Measurements from ENCODE around the gene UPF3B. TPM values are rescaled to one million over a fixed set of nuclear protein-coding genes. Genes with fewer than 3 reads are reported as not detected.
A peak's percentile ranks its signal among the peaks of the same experiment; 100 is the strongest.
"Not testable (repeated sequence)": the region's sequence is repeated elsewhere in the genome, so short reads cannot be mapped to it uniquely, and the experiment has no call there.

Gene UPF3B, protein sequence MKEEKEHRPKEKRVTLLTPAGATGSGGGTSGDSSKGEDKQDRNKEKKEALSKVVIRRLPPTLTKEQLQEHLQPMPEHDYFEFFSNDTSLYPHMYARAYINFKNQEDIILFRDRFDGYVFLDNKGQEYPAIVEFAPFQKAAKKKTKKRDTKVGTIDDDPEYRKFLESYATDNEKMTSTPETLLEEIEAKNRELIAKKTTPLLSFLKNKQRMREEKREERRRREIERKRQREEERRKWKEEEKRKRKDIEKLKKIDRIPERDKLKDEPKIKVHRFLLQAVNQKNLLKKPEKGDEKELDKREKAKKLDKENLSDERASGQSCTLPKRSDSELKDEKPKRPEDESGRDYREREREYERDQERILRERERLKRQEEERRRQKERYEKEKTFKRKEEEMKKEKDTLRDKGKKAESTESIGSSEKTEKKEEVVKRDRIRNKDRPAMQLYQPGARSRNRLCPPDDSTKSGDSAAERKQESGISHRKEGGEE
- 2.5 and 5.7 TPM in 2 replicates for total RNA-seq (2014; rRNA removed; shearing (Covaris generic))

DNA sequence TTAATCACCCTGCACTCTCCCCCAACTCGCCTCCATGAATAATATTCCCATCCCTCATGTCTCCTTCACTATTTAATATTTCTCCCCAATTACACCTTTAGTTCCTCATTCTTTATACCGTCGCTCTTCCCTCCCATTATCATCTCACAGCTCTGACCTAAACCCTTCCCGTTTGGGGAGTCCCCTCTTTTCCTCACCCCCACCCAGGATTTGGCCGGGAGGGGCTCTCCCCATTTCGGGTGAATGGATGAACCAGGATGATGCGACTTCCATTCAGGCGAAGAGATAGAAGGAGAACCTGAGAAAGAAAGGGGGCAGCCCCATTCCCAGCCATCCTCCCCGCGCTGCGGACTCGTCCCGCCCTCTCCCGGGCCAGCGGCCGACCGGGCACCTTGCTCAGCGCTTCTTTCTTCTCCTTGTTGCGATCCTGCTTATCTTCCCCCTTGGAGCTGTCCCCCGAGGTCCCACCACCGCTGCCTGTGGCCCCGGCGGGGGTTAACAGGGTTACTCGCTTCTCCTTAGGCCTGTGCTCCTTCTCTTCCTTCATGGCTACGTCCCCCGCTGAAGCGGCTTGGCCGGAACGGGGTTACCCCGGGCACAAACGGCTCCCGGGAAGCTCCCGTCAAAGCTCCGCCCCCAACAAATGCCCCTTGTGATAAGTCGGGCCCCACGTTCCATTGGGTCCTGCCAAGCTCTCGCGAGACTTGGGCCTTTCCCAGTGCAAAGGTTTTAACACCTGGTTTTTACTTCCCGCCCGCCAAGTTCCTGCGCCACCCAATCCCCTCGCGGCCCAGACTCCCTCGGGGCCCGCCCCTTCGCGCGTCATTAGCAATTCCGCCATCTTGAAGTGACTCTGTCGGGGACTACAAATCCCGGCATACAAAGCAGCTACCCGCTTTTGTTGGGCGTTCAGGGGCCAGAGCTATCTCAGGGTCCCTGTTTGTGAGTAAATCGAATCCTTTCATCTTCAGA is at the start of gene UPF3B:
UPF3B (minus strand) TSS at position 582 of the 972 bp plus-strand sequence; CDS start at position 547, 35 bp downstream.
- in situ Hi-C loops (cut with HindIII; ENCODE audit: low sequenced_read_pairs) = no loop called here
- peak; percentile 98 for DNase-seq (ENCODE audit: low spot score)

DNA sequence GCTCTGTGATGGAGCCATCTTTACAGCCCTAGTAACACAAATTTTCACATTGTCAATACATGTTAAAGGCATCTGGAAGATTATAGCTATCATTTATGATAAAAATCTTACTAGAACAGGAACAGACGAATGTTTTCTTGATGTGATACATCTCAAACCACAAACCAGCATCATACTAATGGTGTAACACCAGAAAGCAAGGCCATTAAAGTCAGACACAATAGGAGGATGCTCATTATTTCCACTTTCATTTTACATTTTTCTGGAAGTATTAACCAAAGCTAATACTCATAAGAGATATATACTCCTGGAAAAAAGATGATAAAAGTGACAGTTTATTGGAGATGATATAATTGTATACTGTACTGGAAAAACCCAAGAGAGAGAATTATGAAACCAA is 48.2 kb upstream of the UPF3B start:
- no peak for DNase-seq (ENCODE audit: low spot score)
- in situ Hi-C loops (cut with HindIII; ENCODE audit: low sequenced_read_pairs) = no loop called here

DNA sequence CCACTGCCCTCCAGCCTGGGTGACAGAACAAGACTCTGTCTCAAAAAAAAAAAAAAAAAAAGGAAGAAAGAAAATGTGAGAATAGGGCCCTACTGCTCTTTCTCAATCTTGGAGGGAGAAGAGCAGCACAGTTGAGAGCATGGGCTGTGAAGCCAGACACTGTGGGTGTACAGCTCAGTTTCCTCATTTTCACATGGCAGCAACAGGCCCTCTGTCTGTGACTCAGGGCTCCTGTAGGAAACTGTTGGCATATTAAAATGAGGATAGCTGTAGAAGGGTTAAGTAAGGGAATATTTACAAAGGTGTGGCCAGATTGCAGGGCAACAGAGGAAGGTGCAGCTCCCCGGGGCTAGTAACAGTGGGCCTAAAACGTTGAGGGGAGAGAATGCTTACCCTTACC is 46.4 kb upstream of the UPF3B start:
- in situ Hi-C loops (cut with HindIII; ENCODE audit: low sequenced_read_pairs) = no loop called here

DNA sequence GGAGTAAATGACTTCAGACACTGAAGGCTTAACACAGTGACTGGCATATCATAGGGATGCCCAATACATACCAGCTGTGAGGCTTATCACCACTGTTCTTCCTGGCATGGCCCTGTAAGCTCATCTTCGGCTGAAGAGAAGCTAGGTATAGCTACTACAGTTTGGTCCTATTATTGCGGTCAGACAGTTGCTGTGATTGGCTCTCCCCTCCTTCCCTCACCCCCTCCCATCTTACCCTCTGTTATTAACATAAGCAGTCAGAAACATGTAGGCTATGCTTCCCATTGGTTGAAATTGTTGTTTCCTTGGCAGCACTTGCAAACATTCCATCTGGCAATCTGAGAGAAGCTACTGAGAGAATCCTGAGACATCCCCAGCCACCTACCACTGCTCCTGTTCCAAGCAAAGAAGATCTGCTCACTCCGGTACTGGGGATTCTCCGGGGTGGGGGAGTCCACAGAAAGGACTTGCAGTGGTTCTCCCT is 43.1 kb upstream of the UPF3B start, which contains the start of gene AKAP14:
AKAP14 (plus strand) TSS at position 51 of the 484 bp plus-strand sequence. CDS start 7,331 bp downstream, outside the sequence.
- in situ Hi-C loops (cut with HindIII; ENCODE audit: low sequenced_read_pairs) = no loop called here
- DNase-seq (ENCODE audit: low spot score) = peak; percentile 28

More for the DNA sequence above, 46.4 kb upstream of the UPF3B start:
- DNase-seq (ENCODE audit: low spot score) = no peak

DNA sequence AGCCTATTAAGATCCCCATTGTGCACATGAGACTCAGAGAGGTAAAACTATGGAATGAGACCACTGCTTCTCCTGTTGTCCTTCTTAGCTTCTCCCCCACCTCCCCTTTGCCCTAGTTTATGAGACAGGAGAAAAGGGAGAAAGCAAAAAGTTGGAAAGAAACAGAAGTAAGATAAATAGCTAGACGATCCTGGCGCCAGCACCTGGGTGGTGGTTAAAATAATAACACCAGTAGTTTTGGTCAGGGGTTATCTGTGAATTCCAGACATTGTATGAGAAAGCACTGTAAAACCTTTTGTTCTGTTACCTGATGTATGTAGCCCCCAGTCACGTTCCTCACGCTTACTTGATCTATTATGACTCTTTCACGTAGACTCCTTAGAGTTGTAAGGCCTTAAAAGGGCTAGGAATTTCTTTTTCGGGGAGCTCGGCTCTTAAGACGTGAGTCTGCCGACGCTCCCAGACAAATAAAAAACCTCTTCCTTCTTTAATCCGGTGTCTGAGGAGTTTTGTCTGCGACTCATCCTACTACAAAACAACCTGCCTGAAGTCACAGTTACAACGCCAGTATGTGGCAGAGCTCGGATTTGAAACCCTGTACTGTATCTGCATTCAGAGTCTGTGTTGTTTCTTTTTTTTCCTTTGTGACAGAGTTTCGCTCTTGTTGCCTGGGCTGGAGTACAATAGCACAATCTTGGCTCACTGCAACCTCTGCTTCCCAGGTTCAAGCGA is 39.4 kb upstream of the UPF3B start:
- in situ Hi-C loops (cut with HindIII; ENCODE audit: low sequenced_read_pairs); DNase-seq (ENCODE audit: low spot score): not testable (repeated sequence)

DNA sequence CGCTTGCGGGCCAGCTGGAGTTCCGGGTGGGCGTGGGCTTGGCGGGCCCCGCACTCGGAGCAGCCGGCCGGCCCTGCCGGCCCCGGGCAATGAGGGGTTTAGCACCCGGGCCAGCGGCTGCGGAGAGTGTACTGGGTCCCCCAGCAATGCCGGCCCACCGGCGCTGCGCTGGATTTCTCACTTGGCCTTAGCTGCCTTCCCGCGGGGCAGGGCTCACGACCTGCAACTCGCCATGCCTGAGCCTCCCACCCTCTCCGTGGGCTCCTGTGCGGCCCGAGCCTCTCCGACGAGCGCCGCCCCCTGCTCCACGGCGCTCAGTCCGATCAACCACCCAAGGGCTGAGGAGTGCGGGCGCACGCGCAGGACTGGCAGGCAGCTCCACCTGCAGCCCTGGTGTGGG is 37.9 kb upstream of the UPF3B start:
- in situ Hi-C loops (cut with HindIII; ENCODE audit: low sequenced_read_pairs); DNase-seq (ENCODE audit: low spot score): not testable (repeated sequence)

DNA sequence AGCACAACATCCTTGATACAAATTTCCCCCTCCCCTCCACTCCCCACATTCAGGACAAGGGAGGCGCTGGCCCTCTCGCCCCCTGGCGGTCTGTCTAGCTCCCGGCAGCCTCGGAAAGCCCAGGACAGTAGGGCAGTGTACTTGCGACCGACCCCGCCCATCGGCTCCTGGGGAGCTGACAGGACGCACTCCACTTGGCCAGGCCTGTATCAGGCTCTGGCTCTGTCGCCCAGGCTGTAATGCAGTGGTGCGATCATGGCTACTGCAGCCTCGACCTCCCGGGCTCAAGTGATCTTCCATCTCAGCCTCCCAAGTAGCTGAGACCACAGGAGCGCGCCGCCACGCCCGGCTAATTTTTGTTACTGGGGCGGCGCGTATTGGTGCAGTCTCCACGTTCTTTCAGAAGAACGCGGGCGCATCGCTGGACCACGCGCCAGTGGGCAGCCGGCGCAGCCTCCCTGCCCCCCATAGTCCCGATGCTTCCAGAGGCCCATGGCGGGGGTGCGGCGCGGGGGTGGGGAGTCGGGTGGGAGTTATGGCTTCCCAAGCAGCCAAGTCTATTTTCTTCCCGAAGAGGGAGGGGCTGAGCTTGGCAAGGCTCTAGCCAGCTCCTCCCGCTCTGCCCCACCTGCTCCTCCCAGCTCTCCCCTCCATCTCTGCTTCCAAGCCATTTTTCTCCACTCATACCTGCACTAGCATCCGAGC is 35.1 kb upstream of the UPF3B start:
- in situ Hi-C loops (cut with HindIII; ENCODE audit: low sequenced_read_pairs) = no loop called here
- peak; percentile 37 for DNase-seq (ENCODE audit: low spot score)

DNA sequence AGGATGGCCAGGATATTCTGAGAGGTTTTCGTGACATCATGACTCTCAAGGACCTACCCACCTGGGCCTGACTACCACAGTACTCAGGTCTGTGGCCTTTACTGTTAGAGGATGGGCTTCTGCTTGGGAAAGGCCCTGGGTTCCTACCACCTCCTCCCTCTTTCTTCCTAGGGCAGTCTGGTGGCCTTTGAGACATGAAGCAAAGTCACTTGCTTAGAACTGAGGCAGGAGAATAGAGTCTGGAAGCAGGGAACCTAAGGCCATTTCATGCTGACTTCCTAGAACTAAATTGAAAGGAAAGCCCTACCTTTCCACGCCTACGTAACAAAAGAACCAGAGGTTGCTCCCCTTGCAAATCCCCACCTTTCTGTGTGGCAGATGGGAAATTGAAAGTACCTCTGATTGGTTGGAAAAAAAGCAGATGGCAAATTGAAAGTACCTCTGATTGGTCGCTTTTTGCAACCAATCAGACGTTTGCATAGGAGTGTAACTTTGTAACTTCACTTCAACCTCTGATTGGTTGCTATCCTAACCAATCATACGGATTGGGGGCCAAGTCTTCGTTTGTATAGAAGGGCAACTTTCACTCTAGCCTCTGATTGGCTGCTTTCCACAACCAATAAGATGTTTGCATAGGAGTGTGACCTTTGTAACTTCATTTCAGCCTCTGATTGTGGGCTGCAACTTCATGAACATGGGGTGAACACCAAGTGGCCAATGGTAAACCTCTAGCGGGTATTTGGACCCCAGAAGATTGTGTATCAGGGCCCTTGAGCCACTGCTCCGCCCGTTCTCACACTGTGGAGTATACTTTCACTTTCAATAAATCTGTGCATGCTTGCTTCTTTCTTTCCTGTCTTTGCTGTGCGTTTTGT is 33.0 kb upstream of the UPF3B start:
- in situ Hi-C loops (cut with HindIII; ENCODE audit: low sequenced_read_pairs) = no loop called here
- no peak for DNase-seq (ENCODE audit: low spot score)

DNA sequence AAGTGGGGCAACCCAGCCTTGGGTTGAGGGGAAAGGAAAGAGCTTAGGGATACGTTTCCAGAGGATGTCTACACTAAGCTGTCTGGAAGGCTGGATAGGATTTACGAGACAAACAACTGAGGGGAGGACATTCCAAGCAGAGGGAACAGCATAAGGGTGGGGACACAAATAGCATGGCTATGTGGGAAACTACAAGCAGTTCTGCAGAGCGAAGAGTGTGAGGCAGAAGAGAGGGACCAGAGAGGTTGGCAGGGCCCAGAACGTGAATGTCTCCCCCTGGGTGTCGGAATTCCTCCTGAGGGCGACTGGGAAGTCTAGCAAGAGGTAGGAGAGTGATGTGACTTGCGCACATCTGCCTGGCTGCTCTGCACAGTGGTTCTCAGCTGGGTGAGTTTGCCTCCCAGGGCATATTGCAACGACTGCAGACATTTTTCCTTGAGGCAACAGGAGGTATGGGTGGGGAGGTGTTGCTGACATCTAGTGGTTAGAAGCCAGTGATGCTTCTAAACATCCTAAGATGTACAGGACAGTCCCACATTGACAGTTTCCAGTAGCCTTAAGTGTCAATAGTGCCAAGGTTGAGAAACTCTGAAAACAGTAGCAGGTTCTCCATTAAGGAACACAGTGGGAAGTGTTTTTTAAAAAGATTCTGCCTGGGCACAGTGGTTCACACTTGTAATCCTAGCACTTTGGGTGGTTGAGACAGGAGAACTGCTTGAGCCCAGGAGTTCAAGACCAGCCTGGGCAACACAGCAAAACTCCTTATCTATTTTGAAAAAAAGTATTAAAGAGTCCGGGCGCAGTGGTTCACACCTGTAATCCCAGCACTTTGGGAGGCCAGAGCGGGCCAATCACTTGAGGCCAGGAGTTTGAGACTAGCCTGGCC is 28.0 kb upstream of the UPF3B start:
- DNase-seq (ENCODE audit: low spot score) = peak; percentile 45
- in situ Hi-C loops (cut with HindIII; ENCODE audit: low sequenced_read_pairs) = no loop called here

DNA sequence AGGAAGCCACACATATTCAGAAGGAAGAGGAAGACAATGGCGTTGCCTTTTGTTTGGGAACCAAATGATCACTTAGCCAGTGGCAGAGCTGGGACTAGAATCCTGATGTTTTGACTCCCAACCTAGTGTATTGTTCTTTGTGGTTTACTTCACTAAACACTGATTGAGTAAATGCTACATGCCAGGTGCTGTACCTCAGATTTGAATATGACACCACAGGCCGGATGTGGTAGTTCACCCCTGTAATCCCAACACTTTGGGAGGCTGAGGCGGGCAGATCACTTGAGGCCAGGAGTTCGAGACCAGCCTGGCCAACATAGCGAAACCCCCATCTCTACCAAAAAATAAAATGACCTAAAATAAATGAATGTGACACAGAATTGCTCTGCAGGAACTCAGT is 27.3 kb upstream of the UPF3B start:
- no peak for DNase-seq (ENCODE audit: low spot score)
- in situ Hi-C loops (cut with HindIII; ENCODE audit: low sequenced_read_pairs) = no loop called here

DNA sequence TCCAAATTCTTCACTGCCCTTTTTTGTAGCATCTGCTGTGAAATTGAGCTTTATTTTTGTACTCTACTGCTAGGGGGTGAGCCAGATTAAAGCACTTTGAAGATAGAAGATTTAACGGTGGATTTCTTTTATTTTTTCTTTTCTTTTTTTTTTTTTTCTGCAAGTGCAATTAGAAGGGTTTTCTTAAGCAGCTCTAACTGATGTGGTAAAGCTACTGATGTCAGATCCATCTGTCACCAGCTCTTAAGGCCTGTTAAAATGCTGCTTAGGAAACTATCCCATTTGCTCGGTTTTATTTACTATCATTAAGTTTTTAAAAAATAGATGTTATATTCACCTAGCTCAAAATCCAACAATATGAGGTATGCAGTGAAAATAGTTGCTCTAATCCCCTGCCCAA is 26.0 kb upstream of the UPF3B start:
- DNase-seq (ENCODE audit: low spot score) = no peak
- in situ Hi-C loops (cut with HindIII; ENCODE audit: low sequenced_read_pairs) = no loop called here

DNA sequence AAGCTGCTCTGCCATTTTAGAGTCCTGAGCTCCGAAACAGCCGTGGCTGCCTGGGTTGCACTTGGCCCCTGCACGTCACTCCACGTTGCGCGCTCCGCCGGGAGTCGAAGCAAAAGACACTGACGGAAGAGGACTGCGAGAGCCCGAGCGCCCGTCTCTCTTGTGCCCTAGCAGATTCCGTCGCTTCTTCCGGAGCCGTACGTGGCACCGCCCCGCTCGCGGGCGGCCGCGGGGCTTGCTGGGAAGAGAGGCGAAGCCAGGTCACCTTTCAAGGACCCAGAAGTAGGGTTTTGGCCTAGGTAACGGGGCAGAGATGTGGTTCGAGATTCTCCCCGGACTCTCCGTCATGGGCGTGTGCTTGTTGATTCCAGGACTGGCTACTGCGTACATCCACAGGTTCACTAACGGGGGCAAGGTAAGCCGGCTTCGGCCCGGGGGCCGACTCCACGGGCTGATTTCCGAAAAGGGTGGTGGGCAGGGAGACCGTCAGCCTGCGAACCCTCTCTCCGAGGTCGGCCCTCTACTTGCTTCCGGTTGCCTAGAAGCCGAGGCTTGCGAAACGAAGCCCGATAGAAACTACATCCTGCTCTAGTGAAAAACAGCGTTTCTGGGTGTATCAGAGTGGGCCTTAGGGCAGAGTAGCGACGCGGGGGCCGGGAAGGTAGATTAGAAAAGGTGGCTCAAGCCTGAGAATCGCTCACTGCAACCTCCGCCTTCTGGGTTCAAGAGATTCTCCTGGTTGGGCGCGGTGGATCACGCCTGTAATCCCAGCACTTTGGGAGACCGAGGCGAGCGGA is 19.0 kb upstream of the UPF3B start, which contains the start of the genes NDUFA1 and RNF113A:
NDUFA1 (plus strand) TSS at position 234 of the 797 bp plus-strand sequence; CDS start at position 314, 80 bp downstream.
RNF113A (minus strand) TSS at position 135 of the 797 bp plus-strand sequence; CDS start at position 15, 120 bp downstream.
- DNase-seq (ENCODE audit: low spot score) = peak; percentile 89
- in situ Hi-C loops (cut with HindIII; ENCODE audit: low sequenced_read_pairs) = no loop called here

DNA sequence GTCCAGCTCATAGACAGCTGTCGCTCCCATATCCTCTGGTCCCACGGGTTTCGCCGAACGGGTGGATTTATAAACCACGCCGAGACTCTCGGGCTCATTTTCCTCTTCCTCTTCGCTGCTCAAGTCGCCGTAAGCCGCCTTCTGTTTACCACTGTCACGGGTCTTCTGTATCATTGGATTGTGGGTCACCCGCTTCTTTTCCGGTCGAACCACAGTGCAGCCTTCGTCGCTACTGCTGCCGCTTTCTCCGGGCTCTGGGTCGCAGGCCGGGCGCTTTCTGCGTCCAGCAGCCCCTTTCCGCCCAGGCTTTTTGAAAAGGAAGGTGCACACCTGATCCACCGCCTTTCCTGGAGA is 18.5 kb upstream of the UPF3B start:
- in situ Hi-C loops (cut with HindIII; ENCODE audit: low sequenced_read_pairs) = no loop called here
- no peak for DNase-seq (ENCODE audit: low spot score)

DNA sequence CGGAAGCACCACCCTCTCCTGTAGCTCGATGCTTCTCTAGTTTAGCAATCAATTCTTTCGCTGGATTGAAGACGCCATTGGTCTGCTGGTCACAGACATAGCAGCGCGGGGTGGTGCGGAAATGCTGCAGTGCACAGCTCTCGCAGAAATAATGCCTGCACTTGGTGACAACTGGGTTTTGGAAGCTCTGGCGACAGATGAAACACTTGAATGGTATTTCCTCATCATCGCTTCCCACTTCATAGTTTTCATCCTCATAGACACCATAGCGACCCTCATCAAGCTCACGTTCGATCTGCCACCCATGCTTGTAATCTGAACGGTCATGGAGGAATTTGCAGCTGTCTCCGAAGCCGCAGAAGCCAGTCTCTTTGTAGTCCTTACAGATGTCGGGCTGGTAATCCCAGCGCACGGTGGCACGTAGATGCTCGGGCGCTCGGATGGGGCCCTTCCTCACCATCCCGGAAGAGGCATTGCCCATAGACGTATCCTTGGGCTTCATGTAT is 17.9 kb upstream of the UPF3B start:
- peak; percentile 19 for DNase-seq (ENCODE audit: low spot score)

DNA sequence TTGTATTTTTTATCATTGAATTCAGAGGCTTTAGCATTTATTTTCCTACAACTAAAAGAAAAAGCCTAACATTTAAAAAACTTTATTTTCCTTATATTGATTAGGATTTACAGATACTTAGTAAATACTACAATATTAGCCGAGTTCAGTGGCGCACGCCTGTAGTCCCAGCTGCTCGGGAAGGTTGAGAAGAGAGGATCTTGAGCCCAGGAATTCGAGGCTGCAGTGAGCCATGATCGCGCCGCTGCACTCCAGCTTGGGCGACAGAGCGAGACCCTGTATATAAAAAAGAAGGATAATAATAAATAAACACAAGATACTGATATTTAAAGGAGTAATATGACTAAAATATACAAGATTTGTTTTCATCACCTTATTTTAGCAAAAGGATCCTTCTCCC is 681 bp upstream of the UPF3B start:
- DNase-seq (ENCODE audit: low spot score) = no peak
- in situ Hi-C loops (cut with HindIII; ENCODE audit: low sequenced_read_pairs) = no loop called here

More for the DNA sequence above, 17.9 kb upstream of the UPF3B start:
- in situ Hi-C loops (cut with HindIII; ENCODE audit: low sequenced_read_pairs) = no loop called here
